GM12892 (cell line): Measurements from ENCODE around the gene AURKAIP1.

ENCODE experiments used
- POLR2A ChIP-seq: IDR thresholded peaks from 2 replicates; pipeline ENCODE4 v1.6.1; 2011; ENCODE audit warnings: low read depth, low read length, control low read depth
- POLR2AphosphoS5 ChIP-seq: IDR thresholded peaks from 2 replicates; pipeline ENCODE4 v1.6.1; 2011; ENCODE audit warnings: low read depth, low read length, control low read depth
- TAF1 ChIP-seq: IDR thresholded peaks from 2 replicates; pipeline ENCODE4 v1.6.1; 2011; ENCODE audit warnings: low read depth, mild to moderate bottlenecking, control low read depth, low read length, borderline replicate concordance

GRCh38 chr1:1400576-1401456 lies 25.8 kb upstream of the AURKAIP1 start:
- TF ChIP-seq TAF1 (no peak), POLR2A (no peak; the same call in 1 of the 2 replicates), POLR2AphosphoS5 (no peak)
